GM18858 (cell line): Measurements from ENCODE around the gene TSPAN9.

ENCODE experiments used
- ATAC-seq: cut with Tn5 transposase; IDR thresholded peaks from one replicate; pipeline ENCODE4 v1.9.1; 2021; ENCODE audit not compliant: unreplicated experiment

The TSPAN9 gene

GRCh38 chr12:3265406-3265805 is 188.2 kb downstream of the TSPAN9 start:
- no peak for ATAC-seq

- no peak for ATAC-seq
Measured at GRCh38 chr12:3266638-3267037, 189.5 kb downstream of the TSPAN9 start.

- no peak for ATAC-seq
Measured at GRCh38 chr12:3267690-3268089, 190.5 kb downstream of the TSPAN9 start.

GRCh38 chr12:3269594-3269993 is 192.4 kb downstream of the TSPAN9 start:
- no peak for ATAC-seq

GRCh38 chr12:3271146-3271545 is 194.0 kb downstream of the TSPAN9 start:
- no peak for ATAC-seq

GRCh38 chr12:3271639-3272038 is 194.5 kb downstream of the TSPAN9 start:
- ATAC-seq: no peak

GRCh38 chr12:3272958-3273357 is 195.8 kb downstream of the TSPAN9 start:
- no peak for ATAC-seq

- no peak for ATAC-seq
Measured at GRCh38 chr12:3273409-3273853, 196.3 kb downstream of the TSPAN9 start.

GRCh38 chr12:3274664-3275063 is 197.5 kb downstream of the TSPAN9 start:
- no peak for ATAC-seq

- no peak for ATAC-seq
Measured at GRCh38 chr12:3275171-3276041, 198.2 kb downstream of the TSPAN9 start.

GRCh38 chr12:3276226-3276625 is 199.0 kb downstream of the TSPAN9 start:
- ATAC-seq: no peak

- ATAC-seq: no peak
Measured at GRCh38 chr12:3277306-3277943, 200.2 kb downstream of the TSPAN9 start.

- no peak for ATAC-seq
Measured at GRCh38 chr12:3278681-3279414, 201.7 kb downstream of the TSPAN9 start.

- no peak for ATAC-seq
Measured at GRCh38 chr12:3279415-3279780, 202.2 kb downstream of the TSPAN9 start.

- no peak for ATAC-seq
Measured at GRCh38 chr12:3279832-3280231, 202.7 kb downstream of the TSPAN9 start.

GRCh38 chr12:3280967-3281366 is 203.8 kb downstream of the TSPAN9 start:
- ATAC-seq: no peak

- no peak for ATAC-seq
Measured at GRCh38 chr12:3281588-3282383, 204.6 kb downstream of the TSPAN9 start.

GRCh38 chr12:3282384-3282670 is 205.1 kb downstream of the TSPAN9 start:
- ATAC-seq: no peak

- ATAC-seq: no peak
Measured at GRCh38 chr12:3283137-3283680, 206.0 kb downstream of the TSPAN9 start.

GRCh38 chr12:3284405-3284804 is 207.2 kb downstream of the TSPAN9 start:
- ATAC-seq: no peak

- no peak for ATAC-seq
Measured at GRCh38 chr12:3285570-3285969, 208.4 kb downstream of the TSPAN9 start.
